Keratinocyte (primary cell): Measurements from ENCODE around the gene TFDP3. TPM values are rescaled to one million over a fixed set of nuclear protein-coding genes. Genes with fewer than 3 reads are reported as not detected.

ENCODE experiments used
- DNase-seq: peaks from one replicate; pipeline ENCODE4 v3.0.0-alpha.2; 2011; ENCODE audit warnings: low read depth, missing footprints, low spot score
- FAIRE-seq: peaks from 2 replicates; lab custom pipeline; 2011; peaks lifted over from hg19 to GRCh38; lab: Jason Lieb, UNC
- H2AFZ ChIP-seq: 2 replicates; pipeline ENCODE4 v1.6.0; 2012; ENCODE audit warnings: low read length, control low read depth, inconsistent platforms; ENCODE audit not compliant: control insufficient read depth
- H3K27ac ChIP-seq: 2 replicates; pipeline ENCODE4 v1.5.1; 2011; ENCODE audit warnings: low read length; ENCODE audit not compliant: control insufficient read depth, insufficient read depth
- H3K27me3 ChIP-seq: 3 replicates; pipeline ENCODE4 v1.6.0; 2011; ENCODE audit warnings: low read length; ENCODE audit not compliant: control insufficient read depth, insufficient read depth; ENCODE audit errors: extremely low read depth
- H3K36me3 ChIP-seq, 2 experiments: 2 replicates in 1 of 2; 3 replicates in 1 of 2; pipeline ENCODE4 v1.5.1; 2011; ENCODE audit warnings: low read length in 2 of 2, mild to moderate bottlenecking in 1 of 2; ENCODE audit not compliant: control insufficient read depth in 2 of 2, insufficient read depth in 2 of 2; ENCODE audit errors: extremely low read depth in 1 of 2
- H3K4me1 ChIP-seq: 3 replicates; pipeline ENCODE4 v1.5.1; 2011; ENCODE audit warnings: low read length; ENCODE audit not compliant: control insufficient read depth, insufficient read depth; ENCODE audit errors: extremely low read depth
- H3K4me2 ChIP-seq: 3 replicates; pipeline ENCODE4 v1.6.0; 2011; ENCODE audit warnings: low read depth, low read length; ENCODE audit not compliant: control insufficient read depth, insufficient read depth; ENCODE audit errors: extremely low read depth
- H3K4me3 ChIP-seq, 3 experiments: fragments of 200-600 bp in 1 of 3; sonication (generic) in 1 of 3; 2 replicates in 2 of 3; 3 replicates in 1 of 3; pipeline ENCODE4 v1.5.1; 2011 to 2016; ENCODE audit warnings: low read length in 3 of 3, mild to moderate bottlenecking in 3 of 3, control low read depth in 2 of 3, inconsistent platforms in 1 of 3, low read depth in 1 of 3, mixed read lengths in 1 of 3, mixed run types in 1 of 3, moderate library complexity in 1 of 3; ENCODE audit not compliant: control insufficient read depth in 2 of 3, insufficient read depth in 2 of 3; ENCODE audit errors: extremely low read depth in 1 of 3
- H3K79me2 ChIP-seq: 2 replicates; pipeline ENCODE4 v1.6.0; 2012; ENCODE audit warnings: low read length; ENCODE audit not compliant: control insufficient read depth, insufficient read depth
- H3K9ac ChIP-seq: 3 replicates; pipeline ENCODE4 v1.6.0; 2011; ENCODE audit warnings: low read length; ENCODE audit not compliant: control insufficient read depth, insufficient read depth; ENCODE audit errors: extremely low read depth
- H3K9me1 ChIP-seq: 3 replicates; pipeline ENCODE4 v1.6.0; 2011; ENCODE audit warnings: low read length; ENCODE audit not compliant: control insufficient read depth, insufficient read depth; ENCODE audit errors: extremely low read depth
- H3K9me3 ChIP-seq: 2 replicates; pipeline ENCODE4 v1.5.1; 2012; ENCODE audit warnings: low read depth, low read length; ENCODE audit not compliant: control insufficient read depth
- H4K20me1 ChIP-seq: 3 replicates; pipeline ENCODE4 v1.6.0; 2011; ENCODE audit warnings: low read length; ENCODE audit not compliant: control insufficient read depth, insufficient read depth; ENCODE audit errors: extremely low read depth
- CTCF ChIP-seq, 3 experiments: IDR thresholded peaks in 1 of 3; conservative IDR thresholded peaks in 1 of 3; optimal IDR thresholded peaks in 1 of 3; 2 replicates in 2 of 3; 3 replicates in 1 of 3; pipeline versions ENCODE3 to v1.5.1; 2011; ENCODE audit warnings: low read length in 3 of 3, mild to moderate bottlenecking in 3 of 3, moderate library complexity in 2 of 3, control low read depth in 1 of 3, inconsistent platforms in 1 of 3; ENCODE audit not compliant: insufficient read depth in 2 of 3; ENCODE audit errors: extremely low read depth in 1 of 3
- EZH2 ChIP-seq: IDR thresholded peaks from one replicate; pipeline ENCODE4 v1.6.1; 2012; ENCODE audit warnings: inconsistent platforms, mild to moderate bottlenecking, low read length, moderate library complexity
- dilution Hi-C: fragments of 300-500 bp; cut with MboI; formaldehyde crosslinking; loops from one replicate; pipeline ENCODE4 v1.7.0; 2020; ENCODE audit warnings: low sequenced_read_pairs; ENCODE audit not compliant: extremely low pct_ligation_motif_present
- polyA plus RNA-seq, 5 experiments: library from polyadenylated mRNA; depleted of rRNA in 3 of 5; stranded (reverse) in 3 of 5; stranded (forward) in 1 of 5; unstranded in 1 of 5; fragments of >200 nt; gene quantifications; 1 replicate in 1 of 5; 2 replicates in 3 of 5; 3 replicates in 1 of 5; pipeline versions ENCODE4 v1.2.1 to v1.2.3, GENCODE V29; 2011 to 2012; ENCODE audit warnings: missing spikeins in 2 of 5, low read depth in 1 of 5, low replicate concordance in 1 of 5

TFDP3 gene
- polyA plus RNA-seq, 1 donor (not counting 4 experiments of a cell fraction or from before 2014, with no cell fraction given) = not detected

DNA sequence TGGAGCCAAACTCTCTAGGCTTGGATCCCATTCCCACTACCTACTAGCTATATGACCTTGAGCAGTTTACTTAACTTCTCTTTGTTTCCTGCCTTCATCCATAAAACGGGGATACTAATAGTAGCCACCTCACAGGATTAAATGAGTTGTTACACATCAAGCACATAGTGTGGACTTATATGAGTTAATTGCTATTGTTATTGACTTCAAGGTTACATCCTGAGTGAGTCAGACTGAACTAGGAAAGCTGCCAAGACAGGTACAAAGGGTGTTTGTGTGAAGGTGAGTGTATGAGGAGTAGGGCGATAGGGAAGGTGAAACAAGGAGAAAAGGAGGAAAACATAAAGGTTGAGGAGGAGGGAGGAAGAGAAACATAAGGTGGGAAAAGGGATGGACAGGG, 32.2 kb downstream of the TFDP3 start:
- no peak overlapping the region for H2AFZ ChIP-seq
- H3K9me1 ChIP-seq = no peaks in the 10 kb centered on the region
- no peaks in the 10 kb centered on the region for H3K9me3 ChIP-seq
- TF ChIP-seq EZH2 (no peak), CTCF (optimal IDR thresholded peaks at IDR 0.05 in 1 of 3, IDR thresholded peaks at IDR 0.05 in 1 of 3, conservative IDR thresholded peaks at IDR 0.05 in 1 of 3; ENCODE audit: extremely low read depth in 1 of 3, insufficient read depth in 2 of 3, low read length in 3 of 3) (no peak)
- no peaks in the 10 kb centered on the region for H4K20me1 ChIP-seq
- H3K9ac ChIP-seq = no peak overlapping the region
- H3K27ac ChIP-seq = no peak overlapping the region
- peak; percentile 35 for DNase-seq
- H3K36me3 ChIP-seq = no peaks in the 10 kb centered on the region
- peaks cover 16% of the 10 kb centered on the region for H3K4me1 ChIP-seq
- no peaks in the 10 kb centered on the region for H3K27me3 ChIP-seq
- no peak overlapping the region for H3K4me3 ChIP-seq
- dilution Hi-C loops = no loop called here
- H3K4me2 ChIP-seq = peak overlapping the region; percentile 10
- peak; percentile 81 for FAIRE-seq
- H3K79me2 ChIP-seq = no peaks in the 10 kb centered on the region

DNA sequence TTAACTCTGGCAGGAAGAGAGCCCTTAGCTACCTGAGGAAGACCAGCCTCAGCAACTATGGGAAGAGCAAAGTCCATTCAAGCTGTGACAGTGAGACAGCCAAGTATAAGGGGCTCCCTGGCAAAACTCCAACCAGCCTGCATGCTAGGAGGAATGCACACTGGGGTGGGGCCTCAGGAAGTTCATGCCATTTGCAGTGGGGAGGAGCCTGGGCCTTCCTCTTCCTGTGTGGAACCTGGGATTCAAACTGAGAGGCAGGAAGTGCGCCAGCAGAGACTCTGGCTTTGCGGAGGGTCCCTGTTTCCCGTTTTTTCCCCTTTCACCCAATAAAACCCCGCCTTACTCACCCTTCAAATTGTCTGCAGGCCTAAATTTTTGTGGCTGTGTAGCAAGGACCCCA, 33.0 kb downstream of the TFDP3 start:
- Histone ChIP-seq H3K27me3 (no peaks in the 10 kb centered on the region), H3K27ac (no peak overlapping the region), H3K9ac (no peak overlapping the region), H4K20me1 (no peaks in the 10 kb centered on the region), H3K4me3 (no peak overlapping the region), H3K79me2 (no peaks in the 10 kb centered on the region), H3K9me1 (no peaks in the 10 kb centered on the region), H2AFZ (no peak overlapping the region), H3K4me2 (no peak overlapping the region), H3K9me3 (no peaks in the 10 kb centered on the region), H3K36me3 (no peaks in the 10 kb centered on the region), H3K4me1 (peaks cover 16% of the 10 kb centered on the region)
- dilution Hi-C loops = no loop called here
- no peak for TF ChIP-seq EZH2
- TF ChIP-seq CTCF (optimal IDR thresholded peaks at IDR 0.05 in 1 of 3, IDR thresholded peaks at IDR 0.05 in 1 of 3, conservative IDR thresholded peaks at IDR 0.05 in 1 of 3; ENCODE audit: extremely low read depth in 1 of 3, insufficient read depth in 2 of 3, low read length in 3 of 3) = no peak
- FAIRE-seq = no peak
- no peak for DNase-seq
